ENCODE measurements around the gene LAMTOR5. TPM values are rescaled to one million over a fixed set of nuclear protein-coding genes. Genes with fewer than 3 reads are reported as not detected.

Gene LAMTOR5
- polyA plus RNA-seq, 1 donor from 2014 or later, result 102 TPM

DNA sequence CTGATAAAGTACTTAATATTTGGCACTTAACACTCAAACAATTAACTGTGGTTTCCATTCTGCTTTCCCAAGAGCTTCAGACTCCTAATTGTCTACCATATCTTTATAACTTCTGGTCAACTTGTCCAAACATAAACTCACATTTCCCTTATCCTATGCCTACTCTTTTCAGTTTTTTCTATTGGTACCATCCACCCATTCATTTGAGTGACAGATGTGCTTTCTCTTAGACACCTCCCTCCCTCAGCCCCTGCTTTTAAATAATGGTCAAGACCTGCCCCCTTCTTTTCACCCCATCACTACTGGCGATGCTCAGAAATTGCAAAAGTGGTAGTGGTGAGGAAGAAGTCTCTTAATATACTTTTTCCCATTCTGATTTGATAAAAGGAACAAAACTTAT is 22.1 kb downstream of the LAMTOR5 start:
- TF ChIP-seq EP300 (conservative IDR thresholded peaks at IDR 0.05; ENCODE audit: poor library complexity, severe bottlenecking), result no peak
- TF ChIP-seq, protein P1, sequence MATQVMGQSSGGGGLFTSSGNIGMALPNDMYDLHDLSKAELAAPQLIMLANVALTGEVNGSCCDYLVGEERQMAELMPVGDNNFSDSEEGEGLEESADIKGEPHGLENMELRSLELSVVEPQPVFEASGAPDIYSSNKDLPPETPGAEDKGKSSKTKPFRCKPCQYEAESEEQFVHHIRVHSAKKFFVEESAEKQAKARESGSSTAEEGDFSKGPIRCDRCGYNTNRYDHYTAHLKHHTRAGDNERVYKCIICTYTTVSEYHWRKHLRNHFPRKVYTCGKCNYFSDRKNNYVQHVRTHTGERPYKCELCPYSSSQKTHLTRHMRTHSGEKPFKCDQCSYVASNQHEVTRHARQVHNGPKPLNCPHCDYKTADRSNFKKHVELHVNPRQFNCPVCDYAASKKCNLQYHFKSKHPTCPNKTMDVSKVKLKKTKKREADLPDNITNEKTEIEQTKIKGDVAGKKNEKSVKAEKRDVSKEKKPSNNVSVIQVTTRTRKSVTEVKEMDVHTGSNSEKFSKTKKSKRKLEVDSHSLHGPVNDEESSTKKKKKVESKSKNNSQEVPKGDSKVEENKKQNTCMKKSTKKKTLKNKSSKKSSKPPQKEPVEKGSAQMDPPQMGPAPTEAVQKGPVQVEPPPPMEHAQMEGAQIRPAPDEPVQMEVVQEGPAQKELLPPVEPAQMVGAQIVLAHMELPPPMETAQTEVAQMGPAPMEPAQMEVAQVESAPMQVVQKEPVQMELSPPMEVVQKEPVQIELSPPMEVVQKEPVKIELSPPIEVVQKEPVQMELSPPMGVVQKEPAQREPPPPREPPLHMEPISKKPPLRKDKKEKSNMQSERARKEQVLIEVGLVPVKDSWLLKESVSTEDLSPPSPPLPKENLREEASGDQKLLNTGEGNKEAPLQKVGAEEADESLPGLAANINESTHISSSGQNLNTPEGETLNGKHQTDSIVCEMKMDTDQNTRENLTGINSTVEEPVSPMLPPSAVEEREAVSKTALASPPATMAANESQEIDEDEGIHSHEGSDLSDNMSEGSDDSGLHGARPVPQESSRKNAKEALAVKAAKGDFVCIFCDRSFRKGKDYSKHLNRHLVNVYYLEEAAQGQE (IDR thresholded peaks at IDR 0.05; ENCODE audit: borderline replicate concordance), result no peak
- TF ChIP-seq EZH2 (IDR thresholded peaks at IDR 0.05; ENCODE audit: borderline replicate concordance, insufficient read depth, low read length, poor library complexity, severe bottlenecking), result no peak
- no peak for TF ChIP-seq MXI1 (conservative IDR thresholded peaks at IDR 0.05; ENCODE audit: poor library complexity, severe bottlenecking)
- no peak for TF ChIP-seq TAF1 (IDR thresholded peaks at IDR 0.05; ENCODE audit: low read depth)
- TF ChIP-seq, protein P2, sequence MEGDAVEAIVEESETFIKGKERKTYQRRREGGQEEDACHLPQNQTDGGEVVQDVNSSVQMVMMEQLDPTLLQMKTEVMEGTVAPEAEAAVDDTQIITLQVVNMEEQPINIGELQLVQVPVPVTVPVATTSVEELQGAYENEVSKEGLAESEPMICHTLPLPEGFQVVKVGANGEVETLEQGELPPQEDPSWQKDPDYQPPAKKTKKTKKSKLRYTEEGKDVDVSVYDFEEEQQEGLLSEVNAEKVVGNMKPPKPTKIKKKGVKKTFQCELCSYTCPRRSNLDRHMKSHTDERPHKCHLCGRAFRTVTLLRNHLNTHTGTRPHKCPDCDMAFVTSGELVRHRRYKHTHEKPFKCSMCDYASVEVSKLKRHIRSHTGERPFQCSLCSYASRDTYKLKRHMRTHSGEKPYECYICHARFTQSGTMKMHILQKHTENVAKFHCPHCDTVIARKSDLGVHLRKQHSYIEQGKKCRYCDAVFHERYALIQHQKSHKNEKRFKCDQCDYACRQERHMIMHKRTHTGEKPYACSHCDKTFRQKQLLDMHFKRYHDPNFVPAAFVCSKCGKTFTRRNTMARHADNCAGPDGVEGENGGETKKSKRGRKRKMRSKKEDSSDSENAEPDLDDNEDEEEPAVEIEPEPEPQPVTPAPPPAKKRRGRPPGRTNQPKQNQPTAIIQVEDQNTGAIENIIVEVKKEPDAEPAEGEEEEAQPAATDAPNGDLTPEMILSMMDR (IDR thresholded peaks at IDR 0.05; ENCODE audit: poor library complexity, severe bottlenecking), result no peak
- TF ChIP-seq SMC3 (conservative IDR thresholded peaks at IDR 0.05; ENCODE audit: poor library complexity), result no peak
- TF ChIP-seq POLR2AphosphoS5 (IDR thresholded peaks at IDR 0.05), result no peak
- no peak for TF ChIP-seq RAD21 (conservative IDR thresholded peaks at IDR 0.05)
- H3K9me2 ChIP-seq (ENCODE audit: insufficient read depth, low read length), result no peaks in the 10 kb centered on the region
- no peak overlapping the region for H3K9ac ChIP-seq (ENCODE audit: low read length)
- H3K9me3 ChIP-seq (ENCODE audit: low read length), result no peaks in the 10 kb centered on the region
- no peak overlapping the region for H3K4me3 ChIP-seq (ENCODE audit: low read length)
- H2AFZ ChIP-seq (ENCODE audit: low read depth, low read length), result no peak overlapping the region
- H3K36me3 ChIP-seq (ENCODE audit: insufficient read depth, low read length), result peaks cover 3% of the 10 kb centered on the region
- no peaks in the 10 kb centered on the region for H3K79me2 ChIP-seq (replicated peaks; ENCODE audit: insufficient read depth, low read length)
- H3K27me3 ChIP-seq (ENCODE audit: insufficient read depth, low read depth, low read length), result no peaks in the 10 kb centered on the region
- H3K27ac ChIP-seq (ENCODE audit: low read length), result no peak overlapping the region
- H3F3A ChIP-seq (ENCODE audit: insufficient read depth, low read length, poor library complexity, severe bottlenecking), result no peaks in the 10 kb centered on the region
- no peaks in the 10 kb centered on the region for H4K20me1 ChIP-seq (ENCODE audit: insufficient read depth)
- H3K4me2 ChIP-seq (ENCODE audit: low read length), result no peak overlapping the region

DNA sequence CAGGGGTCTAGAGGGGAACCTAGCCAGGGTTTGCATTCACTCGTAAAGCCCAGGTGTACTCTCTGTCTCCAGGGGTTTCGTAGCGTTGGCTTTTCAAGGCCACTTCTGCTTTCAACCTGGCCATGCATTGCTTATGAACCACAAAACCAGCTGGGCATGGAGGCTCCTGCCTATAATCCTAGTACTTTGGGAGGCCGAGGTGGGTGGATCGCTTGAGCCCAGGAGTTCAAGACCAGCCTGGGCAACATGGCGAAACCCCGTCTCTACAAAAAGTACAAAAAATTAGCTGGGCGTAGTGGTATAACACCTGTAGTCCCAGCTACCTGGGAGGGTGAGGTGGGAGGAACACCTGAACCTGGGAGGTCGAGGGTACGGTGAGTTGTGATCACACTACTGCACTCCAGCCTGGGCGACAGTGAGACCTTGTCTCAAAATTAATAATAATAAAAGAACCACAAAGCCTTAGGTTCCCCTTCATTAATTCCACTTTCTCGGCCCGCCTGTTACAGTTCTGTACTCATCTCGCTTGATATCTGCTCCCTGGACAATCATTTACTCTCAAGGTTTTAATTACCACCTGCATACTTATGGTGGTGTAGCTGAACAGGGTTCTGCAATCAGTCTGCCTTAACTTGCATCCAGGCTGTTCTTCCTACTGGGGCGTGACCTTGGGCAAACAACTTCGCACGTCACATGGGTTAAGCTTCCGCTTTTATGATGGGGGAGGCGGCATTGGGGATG is 22.7 kb downstream of the LAMTOR5 start:
- Histone ChIP-seq H2AFZ (ENCODE audit: low read depth, low read length) (no peak overlapping the region), H3K4me3 (ENCODE audit: low read length) (no peak overlapping the region), H3K27ac (ENCODE audit: low read length) (no peak overlapping the region)

More for the DNA sequence above, 22.7 kb downstream of the LAMTOR5 start:
- no peaks in the 10 kb centered on the region for H3K9me2 ChIP-seq (ENCODE audit: insufficient read depth, low read length)
- no peaks in the 10 kb centered on the region for H3K27me3 ChIP-seq (ENCODE audit: insufficient read depth, low read depth, low read length)
- TF ChIP-seq, protein P1 (IDR thresholded peaks at IDR 0.05; ENCODE audit: borderline replicate concordance), result no peak
- TF ChIP-seq POLR2AphosphoS5 (IDR thresholded peaks at IDR 0.05), result no peak
- no peak for TF ChIP-seq EP300 (conservative IDR thresholded peaks at IDR 0.05; ENCODE audit: poor library complexity, severe bottlenecking)
- TF ChIP-seq, protein P2 (IDR thresholded peaks at IDR 0.05; ENCODE audit: poor library complexity, severe bottlenecking), result no peak
- no peak for TF ChIP-seq EZH2 (IDR thresholded peaks at IDR 0.05; ENCODE audit: borderline replicate concordance, insufficient read depth, low read length, poor library complexity, severe bottlenecking)
- no peak for TF ChIP-seq MXI1 (conservative IDR thresholded peaks at IDR 0.05; ENCODE audit: poor library complexity, severe bottlenecking)
- TF ChIP-seq TAF1 (IDR thresholded peaks at IDR 0.05; ENCODE audit: low read depth), result no peak
- TF ChIP-seq RAD21 (conservative IDR thresholded peaks at IDR 0.05), result no peak
- TF ChIP-seq SMC3 (conservative IDR thresholded peaks at IDR 0.05; ENCODE audit: poor library complexity), result no peak
- no peak overlapping the region for H3K9ac ChIP-seq (ENCODE audit: low read length)
- no peaks in the 10 kb centered on the region for H3K79me2 ChIP-seq (replicated peaks; ENCODE audit: insufficient read depth, low read length)
- H3K36me3 ChIP-seq (ENCODE audit: insufficient read depth, low read length), result peaks cover 3% of the 10 kb centered on the region
- H3K9me3 ChIP-seq (ENCODE audit: low read length), result no peaks in the 10 kb centered on the region
- H3K4me2 ChIP-seq (ENCODE audit: low read length), result no peak overlapping the region
- no peaks in the 10 kb centered on the region for H3F3A ChIP-seq (ENCODE audit: insufficient read depth, low read length, poor library complexity, severe bottlenecking)
- no peaks in the 10 kb centered on the region for H4K20me1 ChIP-seq (ENCODE audit: insufficient read depth)
